ENCODE measurements around the gene LITAF.
"Not testable (repeated sequence)": the region's sequence is repeated elsewhere in the genome, so short reads cannot be mapped to it uniquely, and the experiment has no call there.

Gene LITAF

DNA sequence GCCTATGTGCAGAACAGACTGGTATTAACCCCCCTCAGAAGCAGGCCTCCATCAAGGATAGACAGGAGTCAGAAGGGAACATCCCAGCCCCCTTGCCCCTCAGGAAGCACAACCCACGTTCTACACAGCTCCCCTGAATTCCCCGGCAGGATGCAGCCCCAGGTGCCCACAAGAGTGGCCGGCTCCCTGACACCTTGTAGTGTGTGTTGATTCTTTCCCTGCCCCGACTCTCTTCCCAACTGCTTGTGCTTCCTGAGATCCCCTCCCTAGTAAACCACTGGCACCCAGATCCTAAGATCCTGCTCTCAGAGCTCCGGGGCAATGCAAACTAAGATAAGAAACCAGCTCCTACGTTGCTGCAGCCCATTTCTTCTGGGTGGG lies 34.8 kb upstream of the LITAF start:
- DNase-seq (ENCODE audit: low read depth in 1 of 2, low spot score in 1 of 2), result no peak

- DNase-seq (ENCODE audit: low read depth in 1 of 2, low spot score in 1 of 2), result no peak
These were observed 33.7 kb upstream of the LITAF start for GRCh38 chr16:11620243-11621003.

- no peak for DNase-seq (ENCODE audit: low read depth in 1 of 2, low spot score in 1 of 2)
These were observed 32.7 kb upstream of the LITAF start for GRCh38 chr16:11619327-11619851.

DNA sequence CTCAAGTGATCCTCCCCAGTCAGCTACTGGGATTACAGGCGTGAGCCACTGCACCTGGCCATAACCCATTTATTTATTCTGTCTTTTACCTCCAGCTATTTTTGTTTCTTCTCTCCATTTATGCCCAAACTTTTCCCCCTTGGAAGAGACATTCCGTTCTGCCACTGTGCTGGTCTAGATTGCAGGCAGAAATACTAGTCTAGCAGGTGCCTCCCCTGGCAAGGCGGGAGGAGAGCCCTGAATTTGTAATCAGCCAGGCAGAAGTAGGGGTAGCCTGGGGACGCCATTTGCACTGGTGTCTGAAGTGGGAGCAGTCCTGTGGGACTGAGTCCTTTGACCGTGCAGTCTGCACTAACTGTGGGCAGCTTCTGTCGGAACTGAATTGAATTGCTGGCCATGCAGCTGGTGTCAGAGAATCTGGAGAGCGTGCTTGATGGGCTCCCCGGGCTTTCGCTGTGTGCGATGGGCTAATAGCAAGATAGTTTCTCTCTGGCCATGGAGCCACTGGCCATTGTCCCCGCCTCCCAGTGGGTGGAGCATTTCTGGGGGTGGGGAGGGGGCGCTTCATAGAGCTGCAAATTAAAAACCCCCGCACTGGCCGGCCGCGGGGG lies 31.5 kb upstream of the LITAF start:
- DNase-seq (ENCODE audit: low read depth in 1 of 2, low spot score in 1 of 2), result no peak

DNA sequence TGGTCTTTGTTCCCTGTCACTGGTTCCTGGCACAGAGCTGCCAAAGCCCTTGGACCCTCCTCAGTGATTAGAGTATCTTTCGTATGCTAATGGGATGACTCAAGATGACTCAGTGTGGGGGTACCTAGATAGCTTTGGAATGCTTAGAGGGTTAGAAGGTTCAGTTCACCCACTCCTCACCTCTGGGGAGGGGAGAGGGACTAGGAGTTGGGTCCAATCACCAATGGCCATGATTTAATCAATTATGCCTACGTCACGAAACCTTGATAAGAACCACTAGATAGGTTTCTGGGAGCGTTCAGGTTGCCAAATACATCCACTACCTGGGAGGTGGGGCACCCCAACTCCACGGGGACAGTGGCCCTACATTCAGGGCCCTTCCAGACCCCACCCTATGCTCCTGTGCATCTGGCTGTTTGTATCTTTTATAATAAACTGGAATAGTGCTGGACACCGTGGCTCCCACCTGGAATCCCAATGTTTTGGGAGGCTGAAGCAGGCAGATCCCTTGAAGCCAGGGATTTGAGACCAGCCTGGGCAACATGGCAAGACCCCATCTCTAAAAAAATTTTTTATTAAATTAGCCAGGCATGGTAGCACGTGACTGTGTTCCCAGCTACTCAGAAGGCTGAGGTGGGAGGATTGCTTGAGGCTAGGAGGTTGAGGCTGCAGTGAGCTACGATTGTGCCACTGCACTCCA lies 29.2 kb upstream of the LITAF start:
- DNase-seq (ENCODE audit: low read depth in 1 of 2, low spot score in 1 of 2), result no peak

GRCh38 chr16:11614587-11615175 lies 28.0 kb upstream of the LITAF start:
- DNase-seq (ENCODE audit: low read depth in 1 of 2, low spot score in 1 of 2), result no peak

DNA sequence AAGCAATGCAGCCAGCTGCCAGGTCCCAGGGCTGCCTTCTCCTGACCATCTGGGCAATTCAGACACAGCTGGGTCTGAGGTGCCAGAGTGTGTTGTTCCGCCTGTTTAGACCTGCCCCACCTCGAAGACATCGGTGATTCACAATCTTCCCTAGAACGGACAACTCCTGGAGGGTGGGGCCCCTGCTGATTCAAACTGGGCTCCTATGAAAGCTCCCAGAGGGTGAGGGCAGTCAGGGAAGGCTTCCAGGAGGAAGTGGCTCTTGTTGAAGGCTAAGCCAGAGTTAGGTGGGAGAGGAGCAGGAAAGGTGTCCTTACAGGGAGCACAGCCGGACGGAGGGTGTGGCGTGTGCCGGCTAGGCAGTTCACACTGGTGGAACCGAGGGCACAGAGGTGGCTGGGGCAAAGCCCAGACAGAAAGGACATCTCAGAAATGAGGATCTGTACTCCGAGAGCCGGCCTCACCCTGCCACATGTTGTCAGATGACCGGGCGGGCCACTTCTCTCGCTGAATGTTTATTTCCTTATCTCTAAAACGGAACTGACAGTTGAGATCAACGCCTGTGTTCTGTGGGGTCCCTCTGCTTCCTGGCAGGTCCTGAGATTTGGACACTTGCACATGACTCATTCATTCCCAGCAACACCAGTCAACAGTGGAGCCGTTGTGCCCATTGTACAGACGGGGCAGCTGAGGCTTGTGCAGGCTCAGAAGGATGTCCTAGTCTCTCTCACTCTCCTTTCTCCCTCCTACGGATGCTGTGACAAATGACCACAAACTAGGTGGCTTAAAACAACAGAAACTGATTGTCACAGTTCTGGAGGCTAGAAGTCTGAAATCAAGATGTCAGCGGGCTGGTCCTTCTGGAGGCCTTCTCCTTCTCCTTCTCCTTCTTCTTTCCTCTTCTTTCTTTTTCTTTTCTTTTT lies 26.9 kb upstream of the LITAF start:
- no peak for DNase-seq (ENCODE audit: low read depth in 1 of 2, low spot score in 1 of 2)

- DNase-seq (ENCODE audit: low read depth in 1 of 2, low spot score in 1 of 2), result no peak
These were observed 25.9 kb upstream of the LITAF start for GRCh38 chr16:11612665-11613025.

- no peak for DNase-seq (ENCODE audit: low read depth in 1 of 2, low spot score in 1 of 2)
These were observed 25.3 kb upstream of the LITAF start for GRCh38 chr16:11611871-11612664.

DNA sequence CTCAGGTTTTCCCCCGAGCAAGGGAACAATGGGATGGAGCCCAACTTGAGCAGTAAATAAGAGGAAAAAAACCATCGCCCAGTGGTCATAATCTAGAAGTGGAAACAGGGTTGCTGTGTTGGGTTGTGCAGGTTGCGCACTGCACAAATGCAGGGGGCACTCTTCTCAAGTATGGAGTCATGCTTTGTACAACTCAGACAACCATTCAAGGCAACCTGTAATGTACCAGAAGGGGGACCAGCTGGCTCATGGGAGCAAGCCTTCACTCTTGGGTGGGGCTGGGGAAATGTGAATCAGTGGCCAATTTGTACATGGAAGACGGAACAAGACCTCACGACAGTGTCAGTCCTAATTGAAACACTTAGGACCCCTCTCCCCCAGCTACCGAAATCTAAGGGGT lies 23.9 kb upstream of the LITAF start:
- no peak for DNase-seq (ENCODE audit: low read depth in 1 of 2, low spot score in 1 of 2)

GRCh38 chr16:11610121-11610505 lies 23.4 kb upstream of the LITAF start:
- no peak for DNase-seq (ENCODE audit: low read depth in 1 of 2, low spot score in 1 of 2)

DNA sequence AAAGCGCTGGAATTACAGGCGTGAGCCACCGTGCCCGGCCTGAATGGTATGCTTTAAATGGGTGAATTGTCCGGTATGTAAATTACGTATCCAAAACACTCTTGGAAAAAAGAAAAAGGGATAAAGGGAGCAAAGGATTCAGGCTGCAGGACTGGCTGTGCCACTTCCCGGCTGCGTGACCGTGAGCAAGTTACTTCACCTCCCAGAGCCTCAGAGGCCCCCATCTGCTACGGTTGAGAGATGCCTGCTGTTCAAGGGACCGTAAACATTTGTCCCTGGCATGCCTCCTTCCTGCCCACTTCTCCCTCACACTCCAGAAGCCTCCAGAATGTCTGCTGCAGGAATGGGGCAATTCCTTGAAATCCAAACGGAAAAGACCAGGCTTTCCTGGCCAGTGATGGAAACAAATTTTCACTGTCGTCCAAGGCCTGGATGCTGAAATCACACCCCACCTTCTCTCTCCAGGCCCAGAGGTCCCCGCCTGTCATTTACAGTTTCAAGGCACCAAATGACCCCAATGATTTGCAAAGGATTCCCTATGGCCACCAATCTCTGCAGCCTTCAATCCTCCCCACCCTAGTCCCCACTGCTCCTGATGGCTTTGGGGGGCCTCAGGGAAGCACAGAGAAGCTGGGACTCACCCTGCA lies 22.9 kb upstream of the LITAF start:
- no peak for DNase-seq (ENCODE audit: low read depth in 1 of 2, low spot score in 1 of 2)

DNA sequence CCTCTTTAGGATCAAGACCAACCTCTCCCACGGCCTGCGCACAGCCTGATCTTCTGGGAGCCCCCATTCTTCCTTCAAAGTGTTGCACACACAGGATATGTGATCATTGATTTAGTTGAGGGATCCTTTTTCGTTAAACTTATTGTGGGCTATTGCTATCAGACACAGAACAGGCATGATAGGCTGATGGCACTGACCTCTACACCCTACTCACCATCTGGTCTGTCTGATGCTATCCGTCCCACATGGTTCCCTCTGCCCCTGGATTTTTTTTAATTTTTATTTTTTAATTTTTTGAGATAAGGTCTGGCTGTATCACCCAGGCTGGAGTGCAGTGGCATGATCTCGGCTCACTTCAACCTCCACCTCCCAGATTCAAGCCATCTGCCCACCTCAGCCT lies 19.2 kb upstream of the LITAF start:
- no peak for DNase-seq (ENCODE audit: low read depth in 1 of 2, low spot score in 1 of 2)

DNA sequence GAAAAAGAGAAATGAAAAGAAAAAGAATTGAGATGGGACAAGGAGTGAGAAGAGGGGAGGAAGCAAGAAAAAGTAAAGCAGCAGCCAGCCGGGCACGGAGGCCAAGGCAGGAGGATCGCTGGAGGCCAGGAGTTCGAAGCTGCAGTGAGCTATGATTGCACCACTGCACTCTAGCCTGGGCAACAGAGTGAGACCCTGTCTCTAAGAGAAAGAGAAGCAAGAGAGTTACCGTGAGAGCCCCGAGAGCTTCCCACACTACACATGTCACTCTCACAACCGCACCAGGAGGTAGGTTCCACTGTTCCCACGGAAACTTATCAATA lies 18.8 kb upstream of the LITAF start:
- DNase-seq (ENCODE audit: low read depth in 1 of 2, low spot score in 1 of 2), result no peak

DNA sequence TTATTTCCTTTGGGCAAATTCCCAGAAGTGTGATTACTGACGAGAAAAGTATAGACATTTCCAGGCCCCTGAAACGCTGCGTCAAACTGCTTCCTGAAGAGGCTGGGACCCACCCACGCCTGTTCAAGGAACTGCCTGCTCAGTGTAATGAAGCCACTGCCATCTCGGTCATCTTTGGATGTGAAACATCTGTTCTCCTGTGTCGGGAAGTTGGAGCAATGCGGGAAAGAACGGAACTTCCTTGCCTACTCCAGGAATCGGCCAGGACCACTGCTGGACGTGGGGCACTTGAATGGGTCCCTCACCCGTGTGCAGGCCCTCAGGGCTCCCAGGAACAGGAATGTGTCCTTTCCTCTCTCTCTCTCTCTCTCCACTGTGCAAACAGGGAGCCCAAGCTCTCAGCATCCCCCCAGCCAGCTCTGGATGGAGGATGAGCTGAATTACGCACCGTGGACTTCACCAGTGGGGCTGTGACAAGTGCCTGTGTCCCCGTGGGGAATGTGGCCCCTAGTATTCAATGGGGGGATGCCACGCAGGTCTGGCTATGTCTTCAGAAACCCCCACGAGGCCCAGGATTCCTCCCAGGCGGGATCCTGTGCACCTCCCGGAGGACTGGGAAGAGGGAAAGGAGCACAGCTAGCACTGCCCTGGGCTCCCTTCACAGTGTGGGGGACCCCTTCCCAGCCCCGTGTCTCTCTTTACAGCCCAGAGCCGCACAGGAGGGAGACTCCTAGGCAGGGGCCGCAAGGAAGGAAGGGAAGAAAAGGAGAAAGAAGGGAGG lies 18.3 kb upstream of the LITAF start:
- no peak for DNase-seq (ENCODE audit: low read depth in 1 of 2, low spot score in 1 of 2)

DNA sequence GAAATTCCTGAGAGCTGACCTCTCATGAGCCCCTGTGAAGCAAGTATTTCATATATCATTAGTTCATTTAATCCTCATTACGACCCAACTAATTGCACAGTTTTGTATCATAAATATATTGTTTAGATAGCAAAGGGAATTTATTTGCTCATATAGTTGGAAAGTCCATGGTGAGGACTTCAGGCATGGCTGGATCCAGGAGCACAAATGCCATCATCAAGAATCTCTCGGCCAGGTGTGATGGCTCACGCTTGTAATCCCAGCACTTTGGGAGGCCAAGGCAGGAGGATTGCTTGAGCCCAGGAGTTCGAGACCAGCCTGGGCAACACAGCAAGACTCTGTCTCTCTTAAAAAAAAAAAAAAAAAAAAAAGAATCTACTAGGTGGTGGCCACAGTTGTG lies 17.6 kb upstream of the LITAF start:
- DNase-seq (ENCODE audit: low read depth in 1 of 2, low spot score in 1 of 2), result not testable (repeated sequence)

DNA sequence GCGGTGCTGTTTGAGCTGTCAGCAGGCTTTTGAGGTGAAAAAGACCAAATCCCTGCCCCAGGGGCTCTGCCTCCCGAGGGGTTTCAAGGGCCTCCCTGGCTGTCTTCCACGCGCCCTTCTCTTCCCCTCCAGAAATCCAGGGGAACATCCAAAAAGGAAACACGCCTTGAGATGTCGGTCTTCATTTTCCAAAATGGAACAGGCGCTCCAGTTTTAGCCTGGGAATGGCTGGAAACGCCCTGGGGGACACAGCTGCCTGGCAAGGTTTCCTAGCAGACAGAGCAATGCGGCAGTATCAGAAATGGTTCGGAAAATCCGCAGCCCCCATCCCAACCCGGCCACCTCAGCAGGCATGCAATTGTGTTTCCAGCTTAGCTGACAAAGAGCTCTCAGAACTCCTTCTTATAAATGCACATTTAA lies 16.6 kb upstream of the LITAF start:
- no peak for DNase-seq (ENCODE audit: low read depth in 1 of 2, low spot score in 1 of 2)

GRCh38 chr16:11602321-11602720 lies 15.6 kb upstream of the LITAF start:
- DNase-seq (ENCODE audit: low read depth in 1 of 2, low spot score in 1 of 2), result no peak

DNA sequence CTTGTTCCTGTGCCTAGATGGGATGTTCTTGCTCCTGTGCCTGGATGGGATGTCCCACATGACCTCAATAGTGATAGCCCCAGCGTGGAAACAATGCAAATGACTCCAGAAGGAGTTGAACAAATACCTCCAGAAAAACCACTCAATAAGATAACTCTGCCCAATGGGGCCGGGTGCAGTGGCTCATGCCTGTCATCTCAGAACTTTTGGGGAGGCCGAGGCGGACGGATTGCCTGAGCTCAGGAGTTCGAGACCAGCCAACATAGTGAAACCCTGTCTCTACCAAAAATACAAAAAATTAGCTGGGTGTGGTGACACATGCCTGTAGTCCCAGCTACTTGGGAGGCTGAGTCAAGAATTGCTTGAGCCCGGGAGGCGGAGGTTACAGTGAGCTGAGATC lies 15.2 kb upstream of the LITAF start:
- DNase-seq (ENCODE audit: low read depth in 1 of 2, low spot score in 1 of 2), result no peak
